Stimulated activated CD8-positive, alpha-beta memory T cell treated with anti-CD3 and anti-CD28 coated beads, Interleukin-15, amount 100 ng/mL, for 24 hours (primary cell): ENCODE measurements around the gene RCOR2.

ENCODE experiments used
- DNase-seq: peaks from one replicate; pipeline ENCODE4 v3.0.0-alpha.2; 2020; ENCODE audit warnings: low read depth

RCOR2 gene

DNA sequence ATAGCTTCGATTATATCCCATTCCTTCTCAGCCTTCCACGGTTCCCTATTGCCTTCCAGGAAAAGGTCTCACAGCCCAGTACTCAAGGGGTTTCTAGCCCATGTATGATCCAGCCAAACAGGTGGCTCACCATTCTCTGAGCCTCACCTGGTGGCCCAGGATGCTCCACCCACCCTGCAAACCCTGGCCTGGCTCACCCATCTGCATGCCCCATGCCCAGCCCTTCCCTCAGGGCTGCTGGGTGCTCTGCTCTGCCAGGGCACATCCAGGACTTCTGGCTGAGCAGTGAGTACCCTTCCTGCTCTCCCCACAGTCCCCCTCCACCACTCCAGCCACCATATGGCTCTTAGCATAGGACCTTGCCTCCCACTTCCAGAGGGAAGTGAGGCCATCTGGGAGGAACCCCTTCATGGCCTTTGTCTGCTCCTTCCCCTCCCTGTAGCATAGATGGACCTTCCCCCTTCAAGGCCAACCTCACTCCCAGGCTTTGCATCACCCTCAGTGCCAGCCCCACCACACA lies 5.8 kb upstream of the RCOR2 start:
- DNase-seq: no peak

- DNase-seq: no peak
Observed at GRCh38 chr11:63920939-63921417, 4.0 kb upstream of the RCOR2 start.

- no peak for DNase-seq
Observed at GRCh38 chr11:63920126-63920938, 3.4 kb upstream of the RCOR2 start.

DNA sequence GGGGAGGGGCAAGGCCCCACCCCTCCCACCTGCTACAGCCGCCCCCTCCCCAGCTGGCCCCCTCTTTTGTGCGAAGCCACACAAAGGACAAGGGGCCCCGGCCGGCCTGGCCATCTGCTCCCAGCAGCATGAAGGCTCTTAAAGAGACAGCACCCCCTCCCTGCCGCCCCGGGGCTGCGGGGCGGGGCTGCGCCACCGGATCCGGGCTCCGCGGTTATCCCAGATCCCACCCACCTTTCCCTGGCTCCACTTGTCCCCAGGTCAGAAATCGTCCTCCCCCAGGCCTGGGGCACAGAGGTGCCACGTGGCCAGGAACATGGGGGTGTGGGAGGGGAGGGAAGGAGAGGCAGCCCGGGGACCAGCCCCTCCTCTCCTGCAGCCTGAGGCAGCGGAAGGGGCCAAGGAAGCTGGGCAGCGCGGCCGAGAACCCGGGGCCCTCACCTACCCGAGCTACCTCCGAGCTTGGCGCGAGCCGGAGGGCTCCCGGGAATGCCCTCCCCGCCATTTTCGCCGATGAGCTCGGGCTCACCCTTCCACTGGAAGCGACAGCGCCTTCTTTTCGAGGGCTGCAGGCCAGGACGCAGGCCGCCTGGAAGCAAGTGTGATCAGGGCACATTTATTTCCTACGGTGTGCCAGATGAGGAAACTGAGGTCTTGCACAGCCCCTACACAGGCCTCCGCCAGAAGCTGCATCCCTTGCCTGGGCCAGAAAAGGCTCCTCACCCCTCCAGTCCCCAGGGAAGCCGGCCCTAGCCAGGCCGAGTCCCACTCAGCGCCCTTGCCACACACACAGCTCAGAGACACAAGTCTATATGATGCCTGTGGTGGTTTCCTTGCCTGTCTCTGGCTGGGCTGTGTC lies 2.5 kb upstream of the RCOR2 start:
- DNase-seq: no peak

- DNase-seq: no peak
Observed at GRCh38 chr11:63918507-63919191, 1.7 kb upstream of the RCOR2 start.

DNA sequence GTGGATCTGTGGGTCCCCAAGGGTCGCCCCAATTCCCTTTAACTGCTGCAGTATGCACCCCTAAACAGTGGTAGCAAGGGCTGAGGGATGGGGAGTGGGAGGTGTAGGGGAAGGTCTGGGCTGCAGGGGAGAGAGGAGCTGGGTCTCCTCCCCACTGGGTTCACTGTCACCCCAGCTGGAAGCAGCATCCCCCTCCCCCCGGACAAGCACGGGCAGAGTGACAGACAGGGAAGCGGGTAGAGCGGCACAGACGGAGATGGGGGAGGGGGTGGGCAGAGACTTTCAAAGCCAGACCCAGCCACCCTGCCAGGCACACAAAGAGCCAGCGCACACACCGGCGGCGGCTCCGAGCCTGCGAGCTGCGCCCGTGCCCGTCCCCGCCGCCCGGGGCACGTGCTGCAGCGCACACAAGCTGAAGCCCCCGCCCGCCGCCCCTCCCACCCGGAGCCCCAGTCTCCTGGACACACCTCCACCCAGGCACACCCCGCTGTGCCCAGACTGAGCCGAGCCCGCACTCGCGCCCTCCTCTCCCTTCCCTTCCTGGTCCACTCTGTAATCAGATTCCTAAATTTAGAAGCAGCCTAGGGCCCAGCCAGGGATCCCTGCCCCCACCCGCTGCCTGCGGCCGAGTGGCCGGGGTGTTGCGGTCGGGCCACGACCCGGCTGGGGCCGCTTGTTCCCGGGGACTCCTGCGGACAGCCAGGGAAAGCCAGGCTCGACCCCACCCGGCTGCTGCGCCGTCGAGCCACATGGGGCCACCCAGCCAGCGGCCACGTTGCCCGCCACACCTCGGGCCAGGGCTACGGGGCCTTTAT lies 935 bp upstream of the RCOR2 start:
- no peak for DNase-seq

GRCh38 chr11:63915961-63916836 lies 765 bp downstream of the RCOR2 start:
- DNase-seq: no peak

- DNase-seq: no peak
Observed at GRCh38 chr11:63914896-63915691, 1.9 kb downstream of the RCOR2 start.

DNA sequence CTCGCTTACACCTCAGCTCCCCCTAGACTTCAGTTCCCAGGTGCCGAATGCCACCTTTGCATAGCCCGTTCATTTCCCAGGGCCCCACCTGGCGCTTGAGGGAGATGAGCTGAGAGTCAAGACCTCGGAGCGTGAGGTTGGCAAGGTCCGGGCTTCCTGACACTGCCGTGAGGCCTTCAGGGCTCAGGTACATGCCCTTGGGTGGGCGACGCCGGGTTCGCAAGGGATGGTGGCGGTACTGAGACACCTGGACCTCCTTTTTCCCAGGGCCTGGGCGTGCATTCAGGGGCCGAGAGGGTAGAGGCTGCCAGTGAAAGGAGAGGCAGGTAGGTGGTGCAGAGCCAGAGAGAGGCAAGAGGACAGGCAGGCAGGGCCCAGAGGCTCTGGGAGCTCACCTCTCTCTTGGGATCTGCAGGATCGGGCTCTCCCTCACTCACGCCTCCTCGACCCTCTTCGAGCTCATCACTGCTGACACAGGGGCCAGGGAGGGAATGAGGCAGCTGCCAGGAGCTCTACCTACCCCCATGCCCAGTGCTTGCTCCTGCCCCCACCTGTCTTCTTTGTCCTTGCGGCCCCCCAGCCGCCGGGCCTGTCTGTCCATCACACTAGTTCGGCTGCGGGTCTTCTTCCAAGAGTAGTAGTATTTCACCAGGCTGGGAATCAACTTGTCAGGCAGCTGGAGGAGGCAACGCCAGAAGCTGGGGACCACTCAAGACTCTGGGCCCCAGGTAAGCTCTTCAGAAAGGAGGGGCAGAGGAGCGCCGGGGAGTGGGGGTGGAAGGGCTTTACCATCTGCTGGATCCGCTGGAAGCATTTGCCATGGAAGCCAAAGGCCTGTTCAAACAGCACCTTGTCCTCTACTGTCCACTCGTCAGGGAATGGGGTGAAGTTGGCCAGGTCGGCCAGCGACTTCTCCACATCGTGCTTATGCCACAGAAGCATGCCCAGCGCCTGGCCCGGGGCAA lies 2.8 kb downstream of the RCOR2 start:
- DNase-seq: no peak

DNA sequence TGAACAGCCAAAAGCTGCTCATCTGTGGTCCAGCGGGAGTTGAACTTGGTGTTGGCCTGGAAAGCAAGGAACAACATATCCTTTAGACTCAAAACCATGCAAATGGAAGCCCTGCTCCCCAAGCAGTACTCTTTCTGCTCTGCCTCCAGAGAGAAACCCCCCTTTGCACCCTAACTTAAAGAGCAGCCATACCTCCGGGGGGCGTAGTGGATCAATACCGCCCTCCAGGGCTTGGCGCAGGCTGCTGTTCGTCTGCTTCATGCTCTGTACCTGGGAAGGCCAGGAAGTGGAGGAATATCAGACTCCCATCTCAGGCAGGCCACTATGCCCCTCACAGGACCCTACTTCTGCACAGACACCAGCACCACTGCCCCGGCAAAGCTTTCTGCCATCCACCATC lies 4.3 kb downstream of the RCOR2 start:
- DNase-seq: no peak

GRCh38 chr11:63911876-63912275 lies 5.1 kb downstream of the RCOR2 start:
- DNase-seq: no peak

- no peak for DNase-seq
Observed at GRCh38 chr11:63911440-63911839, 5.5 kb downstream of the RCOR2 start.

DNA sequence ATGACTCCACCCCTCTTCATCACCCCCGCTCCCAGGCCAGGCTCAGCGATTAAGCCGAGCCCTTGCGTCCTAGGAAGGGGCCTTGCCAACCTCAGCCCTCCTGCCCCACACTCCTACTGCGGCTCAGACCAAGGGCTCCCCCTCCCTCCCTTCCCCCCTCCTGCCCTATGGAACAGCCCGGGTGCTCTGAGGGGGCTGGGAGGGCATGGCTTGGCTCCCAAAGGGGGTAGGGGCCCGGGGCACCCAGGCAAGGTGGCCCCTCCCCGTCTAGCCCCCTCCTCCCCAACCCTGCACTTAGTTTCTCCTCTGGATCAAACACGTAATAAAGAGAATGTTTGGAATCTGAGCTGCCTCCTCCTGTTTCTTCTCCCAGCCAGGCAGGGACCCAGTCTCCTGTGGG lies 6.3 kb downstream of the RCOR2 start:
- no peak for DNase-seq

DNA sequence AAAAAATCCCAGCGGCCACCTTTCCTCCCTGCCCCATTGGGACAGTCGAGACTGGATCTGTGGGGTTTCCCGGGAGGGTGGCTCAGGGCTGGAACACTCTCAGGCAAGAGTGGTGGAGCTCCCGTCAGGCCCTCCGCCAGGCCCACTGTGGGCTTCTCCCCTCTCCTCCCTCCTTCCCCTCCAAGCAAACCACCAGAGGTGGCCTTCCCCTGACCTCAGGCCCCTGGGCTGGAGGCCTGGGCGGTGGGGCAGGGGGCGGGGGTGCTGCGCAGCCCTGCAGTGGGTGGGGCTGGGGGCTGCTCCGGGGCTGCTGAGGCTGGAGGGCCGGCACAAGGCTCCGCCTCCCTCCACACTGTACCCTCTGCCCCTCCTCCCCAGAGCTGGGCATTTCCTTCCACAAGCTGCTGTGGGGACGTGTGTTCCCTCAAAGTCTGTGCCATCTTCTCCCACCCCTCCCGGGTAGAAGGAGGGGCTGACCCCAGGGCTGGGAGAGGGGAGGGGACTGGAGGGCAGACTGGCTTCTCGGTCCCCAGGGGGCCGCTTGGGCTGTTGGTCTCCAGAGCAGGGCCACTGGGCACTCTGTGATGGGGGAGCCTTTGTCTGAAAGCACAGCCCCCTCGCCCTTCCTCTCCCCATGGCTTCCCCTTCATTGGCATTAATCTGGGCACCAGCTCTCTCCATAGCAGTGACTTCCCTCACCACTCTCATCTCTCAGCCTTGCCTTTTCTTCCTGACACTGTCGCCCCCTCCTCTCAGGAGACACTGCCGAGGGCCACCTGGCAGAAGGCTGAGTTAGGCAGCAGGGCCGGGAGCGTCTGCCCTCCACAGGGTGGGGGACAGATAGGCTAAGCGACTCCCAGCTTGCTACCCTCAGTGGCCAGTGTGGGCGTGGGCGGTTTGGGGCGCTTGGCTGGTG lies 7.1 kb downstream of the RCOR2 start:
- DNase-seq: no peak

DNA sequence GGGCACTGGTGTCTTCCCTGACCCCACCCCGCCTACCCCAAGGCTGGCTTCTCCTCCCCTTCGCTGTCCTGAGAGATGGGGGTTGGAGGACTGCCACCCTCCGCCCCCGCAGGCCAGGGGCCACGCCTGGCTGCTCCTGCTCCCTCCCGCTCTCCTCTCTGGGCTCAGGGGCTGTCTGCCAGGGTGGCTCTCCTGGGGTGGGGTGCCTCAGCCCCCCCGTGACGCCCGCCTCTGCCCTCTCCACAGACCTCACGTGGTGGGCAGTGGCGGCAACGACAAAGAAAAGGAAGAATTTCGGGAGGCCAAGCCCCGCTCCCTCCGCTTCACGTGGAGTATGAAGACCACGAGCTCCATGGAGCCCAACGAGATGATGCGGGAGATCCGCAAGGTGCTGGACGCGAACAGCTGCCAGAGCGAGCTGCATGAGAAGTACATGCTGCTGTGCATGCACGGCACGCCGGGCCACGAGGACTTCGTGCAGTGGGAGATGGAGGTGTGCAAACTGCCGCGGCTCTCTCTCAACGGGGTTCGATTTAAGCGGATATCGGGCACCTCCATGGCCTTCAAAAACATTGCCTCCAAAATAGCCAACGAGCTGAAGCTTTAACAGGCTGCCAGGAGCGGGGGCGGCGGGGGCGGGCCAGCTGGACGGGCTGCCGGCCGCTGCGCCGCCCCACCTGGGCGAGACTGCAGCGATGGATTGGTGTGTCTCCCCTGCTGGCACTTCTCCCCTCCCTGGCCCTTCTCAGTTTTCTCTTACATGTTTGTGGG lies 8.1 kb downstream of the RCOR2 start:
- no peak for DNase-seq

GRCh38 chr11:63907808-63908530 lies 9.0 kb downstream of the RCOR2 start:
- no peak for DNase-seq
